Stimulated activated naive CD8-positive, alpha-beta T cell treated with anti-CD3 and anti-CD28 coated beads, Interleukin-15, Interleukin-2, amounts not matched to agents 100 ng/mL and 50 ng/mL, for 24 hours (primary cell): ENCODE results near the gene SLC27A1.
"Not testable (repeated sequence)": the region's sequence is repeated elsewhere in the genome, so short reads cannot be mapped to it uniquely, and the experiment has no call there.

Experiments used
- H3K27ac Mint-ChIP-seq: one replicate; pipeline ENCODE4 v1.8.0; 2021; ENCODE audit warnings: mild to moderate bottlenecking, mixed read lengths
- H3K27me3 Mint-ChIP-seq: one replicate; pipeline ENCODE4 v1.8.0; 2021; ENCODE audit warnings: mixed read lengths
- H3K36me3 Mint-ChIP-seq: one replicate; pipeline ENCODE4 v1.8.0; 2021; ENCODE audit warnings: low read depth, mixed read lengths
- H3K4me1 Mint-ChIP-seq: one replicate; pipeline ENCODE4 v1.8.0; 2021; ENCODE audit warnings: low read depth, mixed read lengths
- H3K4me3 Mint-ChIP-seq: one replicate; pipeline ENCODE4 v1.8.0; 2021; ENCODE audit warnings: mild to moderate bottlenecking, mixed read lengths
- H3K9me3 Mint-ChIP-seq: one replicate; pipeline ENCODE4 v1.8.0; 2021; ENCODE audit warnings: mixed read lengths

Gene SLC27A1

GRCh38 chr19:17490411-17490810, 20.1 kb downstream of the SLC27A1 start:
- Mint-ChIP-seq H3K27ac (no peak overlapping the region), H3K27me3 (no peaks in the 10 kb centered on the region), H3K36me3 (no peaks in the 10 kb centered on the region)

GRCh38 chr19:17491287-17491686, 21.0 kb downstream of the SLC27A1 start:
- Mint-ChIP-seq H3K36me3 (no peaks in the 10 kb centered on the region), H3K4me3 (no peak overlapping the region), H3K9me3 (no peaks in the 10 kb centered on the region), H3K27me3 (no peaks in the 10 kb centered on the region), H3K27ac (no peak overlapping the region), H3K4me1 (peaks cover 32% of the 10 kb centered on the region)

More at GRCh38 chr19:17490411-17490810, 20.1 kb downstream of the SLC27A1 start:
- H3K4me3 Mint-ChIP-seq: no peak overlapping the region
- H3K9me3 Mint-ChIP-seq: no peaks in the 10 kb centered on the region
- peaks cover 25% of the 10 kb centered on the region for H3K4me1 Mint-ChIP-seq

DNA sequence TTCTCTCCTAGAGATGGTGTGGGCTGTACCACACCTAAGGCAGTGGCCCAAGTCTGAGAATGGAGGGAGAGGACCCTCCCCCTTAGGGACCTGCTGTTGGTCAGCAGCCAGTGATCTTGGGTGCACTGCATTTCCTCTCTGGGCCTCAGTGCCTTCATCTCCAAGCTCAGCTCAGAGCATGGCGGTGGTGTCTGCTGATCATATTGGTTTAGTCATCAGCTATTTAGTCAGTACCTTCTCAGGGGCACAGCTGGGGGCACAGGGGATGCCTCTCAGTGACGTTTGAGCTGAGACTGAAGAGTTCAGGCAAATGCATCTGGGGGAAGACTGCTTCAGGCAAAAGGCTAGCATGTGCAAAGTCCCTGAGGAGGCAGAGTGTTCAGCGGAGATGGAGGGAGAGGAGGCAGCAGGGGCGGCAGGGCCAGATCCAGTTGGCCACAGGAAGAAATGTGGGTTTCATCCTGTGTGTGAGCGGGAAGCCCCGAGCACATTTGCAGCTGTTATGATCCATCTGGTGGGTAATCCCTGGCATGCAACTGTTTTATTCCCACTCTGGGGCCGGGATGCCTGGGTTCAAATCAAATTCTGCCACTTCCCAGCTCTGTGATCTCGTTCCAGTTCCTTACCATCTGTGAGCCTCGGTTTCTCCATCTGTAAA, 25.4 kb downstream of the SLC27A1 start:
- Mint-ChIP-seq H3K4me1 (peaks cover 19% of the 10 kb centered on the region), H3K36me3 (no peaks in the 10 kb centered on the region), H3K9me3 (no peaks in the 10 kb centered on the region), H3K27me3 (no peaks in the 10 kb centered on the region), H3K4me3 (no peak overlapping the region), H3K27ac (no peak overlapping the region)

GRCh38 chr19:17496337-17496997, 26.1 kb downstream of the SLC27A1 start:
- peaks cover 19% of the 10 kb centered on the region for H3K4me1 Mint-ChIP-seq
- no peaks in the 10 kb centered on the region for H3K27me3 Mint-ChIP-seq
- no peaks in the 10 kb centered on the region for H3K36me3 Mint-ChIP-seq
- H3K27ac Mint-ChIP-seq: no peak overlapping the region
- H3K9me3 Mint-ChIP-seq: no peaks in the 10 kb centered on the region
- no peak overlapping the region for H3K4me3 Mint-ChIP-seq

GRCh38 chr19:17497149-17497798, 26.9 kb downstream of the SLC27A1 start:
- Mint-ChIP-seq H3K4me3 (no peak overlapping the region), H3K9me3 (no peaks in the 10 kb centered on the region), H3K27me3 (no peaks in the 10 kb centered on the region), H3K4me1 (peaks cover 19% of the 10 kb centered on the region), H3K27ac (no peak overlapping the region), H3K36me3 (no peaks in the 10 kb centered on the region)

DNA sequence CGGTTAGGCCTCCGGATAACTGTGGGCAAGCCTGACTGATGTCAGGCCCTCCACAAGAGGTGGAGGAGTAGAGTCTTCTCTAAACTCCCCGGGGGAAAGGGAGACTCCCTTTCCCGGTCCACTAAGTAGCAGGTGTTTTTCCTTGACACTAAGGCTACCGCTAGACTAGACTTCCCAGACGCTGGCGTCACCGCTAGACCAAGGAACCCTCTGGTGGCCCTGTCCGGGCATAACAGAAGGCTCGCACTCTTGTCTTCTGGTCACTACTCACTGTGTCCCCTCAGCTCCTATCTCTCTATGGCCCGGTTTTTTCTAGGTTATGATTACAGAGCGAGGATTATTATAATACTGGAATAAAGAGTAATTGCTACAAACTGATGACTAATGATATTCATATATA, 28.7 kb downstream of the SLC27A1 start:
- H3K27me3 Mint-ChIP-seq, H3K9me3 Mint-ChIP-seq, H3K36me3 Mint-ChIP-seq, H3K27ac Mint-ChIP-seq, H3K4me3 Mint-ChIP-seq: not testable (repeated sequence)
- peaks cover 19% of the 10 kb centered on the region for H3K4me1 Mint-ChIP-seq

DNA sequence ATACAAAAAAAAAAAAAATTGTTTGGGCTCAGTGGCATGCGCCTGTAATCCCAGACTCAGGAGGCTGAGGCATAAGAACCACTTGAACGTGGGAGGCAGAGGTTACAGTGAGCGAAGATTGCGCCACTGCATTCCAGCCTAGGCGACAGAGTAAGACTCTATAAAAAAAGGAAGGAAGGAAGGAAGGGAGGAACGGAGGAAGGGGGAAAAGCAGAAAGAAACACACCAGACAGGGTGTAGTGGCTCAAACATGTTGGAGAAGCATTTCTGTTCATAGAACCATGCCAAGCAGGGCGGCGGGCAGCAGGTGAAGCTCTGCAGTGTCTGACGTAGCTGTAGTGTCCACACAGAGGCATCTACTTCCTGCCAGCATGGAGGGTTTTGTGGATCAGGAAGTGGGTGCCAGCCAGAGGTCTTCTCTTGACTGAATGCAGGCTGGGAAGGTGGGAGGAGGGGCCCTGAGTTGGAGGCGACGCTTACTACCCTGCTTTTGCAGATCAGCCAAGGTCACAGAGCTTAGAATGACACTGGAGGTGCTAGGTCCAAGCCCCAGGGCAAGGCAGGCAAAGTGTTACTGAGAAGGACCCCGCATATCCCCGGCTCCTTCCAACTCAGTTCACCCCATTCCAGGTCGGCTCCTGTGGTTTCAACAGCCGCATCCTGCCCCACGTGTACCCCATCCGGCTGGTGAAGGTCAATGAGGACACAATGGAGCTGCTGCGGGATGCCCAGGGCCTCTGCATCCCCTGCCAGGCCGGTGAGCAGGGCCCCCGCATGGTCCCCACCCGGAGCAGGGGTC, 29.5 kb downstream of the SLC27A1 start:
- peaks cover 19% of the 10 kb centered on the region for H3K4me1 Mint-ChIP-seq
- no peaks in the 10 kb centered on the region for H3K36me3 Mint-ChIP-seq
- H3K27ac Mint-ChIP-seq: peak overlapping the region; percentile 55
- H3K27me3 Mint-ChIP-seq: no peaks in the 10 kb centered on the region
- no peaks in the 10 kb centered on the region for H3K9me3 Mint-ChIP-seq
- no peak overlapping the region for H3K4me3 Mint-ChIP-seq

- no peaks in the 10 kb centered on the region for H3K36me3 Mint-ChIP-seq
- H3K27ac Mint-ChIP-seq: no peak overlapping the region
- H3K4me3 Mint-ChIP-seq: no peak overlapping the region
- no peaks in the 10 kb centered on the region for H3K9me3 Mint-ChIP-seq
- H3K27me3 Mint-ChIP-seq: no peaks in the 10 kb centered on the region
- H3K4me1 Mint-ChIP-seq: peaks cover 18% of the 10 kb centered on the region
Measured at GRCh38 chr19:17500447-17501198, 30.3 kb downstream of the SLC27A1 start.

DNA sequence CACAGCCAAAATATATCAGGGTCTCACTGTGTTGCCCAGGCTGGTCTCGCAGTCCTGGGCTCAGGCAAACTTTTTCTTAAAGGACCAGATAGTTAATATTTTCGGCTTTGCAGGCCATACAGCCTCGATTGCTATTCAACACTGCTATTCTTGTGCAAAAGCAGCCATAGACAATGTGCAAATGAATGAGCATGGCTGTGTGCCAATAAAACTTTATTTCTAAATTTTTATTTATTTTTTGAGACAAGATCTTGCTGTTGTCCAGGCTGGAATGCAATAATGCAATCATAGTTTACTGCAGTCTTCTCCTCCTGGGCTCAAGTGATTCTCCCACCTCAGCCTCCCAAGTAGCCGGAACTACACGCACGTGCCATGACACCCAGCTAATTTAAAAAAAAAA, 32.9 kb downstream of the SLC27A1 start:
- peaks cover 9% of the 10 kb centered on the region for H3K36me3 Mint-ChIP-seq
- no peak overlapping the region for H3K4me3 Mint-ChIP-seq
- no peaks in the 10 kb centered on the region for H3K9me3 Mint-ChIP-seq
- no peak overlapping the region for H3K27ac Mint-ChIP-seq
- peaks cover 15% of the 10 kb centered on the region for H3K4me1 Mint-ChIP-seq
- no peaks in the 10 kb centered on the region for H3K27me3 Mint-ChIP-seq

DNA sequence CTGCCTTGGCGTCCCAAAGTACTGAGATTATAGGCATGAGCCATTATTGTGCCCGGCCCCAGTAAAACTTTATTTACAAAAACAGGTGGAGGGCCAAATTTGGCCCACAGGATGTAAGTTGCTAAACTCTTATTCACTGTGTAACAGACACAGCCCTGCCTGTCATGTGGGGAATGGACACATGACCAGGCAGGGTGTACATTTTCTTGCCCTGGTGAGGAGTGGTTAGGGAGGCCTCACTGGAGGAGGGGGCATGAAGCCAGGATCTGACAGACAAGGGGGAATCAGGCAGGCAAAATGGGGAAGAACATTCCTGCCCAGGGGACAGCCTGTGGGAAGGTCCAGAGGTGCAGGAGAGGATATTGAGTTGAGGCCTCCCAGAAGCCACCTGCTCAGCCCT, 33.7 kb downstream of the SLC27A1 start:
- H3K4me1 Mint-ChIP-seq: peaks cover 20% of the 10 kb centered on the region
- H3K9me3 Mint-ChIP-seq: no peaks in the 10 kb centered on the region
- peaks cover 9% of the 10 kb centered on the region for H3K36me3 Mint-ChIP-seq
- no peak overlapping the region for H3K27ac Mint-ChIP-seq
- H3K27me3 Mint-ChIP-seq: no peaks in the 10 kb centered on the region
- H3K4me3 Mint-ChIP-seq: no peak overlapping the region

DNA sequence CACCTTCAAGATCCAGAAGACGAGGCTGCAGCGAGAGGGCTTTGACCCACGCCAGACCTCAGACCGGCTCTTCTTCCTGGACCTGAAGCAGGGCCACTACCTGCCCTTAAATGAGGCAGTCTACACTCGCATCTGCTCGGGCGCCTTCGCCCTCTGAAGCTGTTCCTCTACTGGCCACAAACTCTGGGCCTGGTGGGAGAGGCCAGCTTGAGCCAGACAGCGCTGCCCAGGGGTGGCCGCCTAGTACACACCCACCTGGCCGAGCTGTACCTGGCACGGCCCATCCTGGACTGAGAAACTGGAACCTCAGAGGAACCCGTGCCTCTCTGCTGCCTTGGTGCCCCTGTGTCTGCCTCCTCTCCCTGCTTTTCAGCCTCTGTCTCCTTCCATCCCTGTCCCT, 34.1 kb downstream of the SLC27A1 start:
- Mint-ChIP-seq H3K27ac (no peak overlapping the region), H3K9me3 (no peaks in the 10 kb centered on the region)

GRCh38 chr19:17505223-17505622, 34.9 kb downstream of the SLC27A1 start:
- no peaks in the 10 kb centered on the region for H3K27me3 Mint-ChIP-seq
- H3K4me3 Mint-ChIP-seq: no peak overlapping the region
- H3K27ac Mint-ChIP-seq: no peak overlapping the region
- peaks cover 16% of the 10 kb centered on the region for H3K36me3 Mint-ChIP-seq
- no peaks in the 10 kb centered on the region for H3K9me3 Mint-ChIP-seq
- peaks cover 25% of the 10 kb centered on the region for H3K4me1 Mint-ChIP-seq

More for the DNA sequence above, 34.1 kb downstream of the SLC27A1 start:
- Mint-ChIP-seq H3K27me3 (no peaks in the 10 kb centered on the region), H3K4me1 (peaks cover 24% of the 10 kb centered on the region), H3K36me3 (peaks cover 9% of the 10 kb centered on the region), H3K4me3 (no peak overlapping the region)

GRCh38 chr19:17506745-17507144, 36.4 kb downstream of the SLC27A1 start:
- no peaks in the 10 kb centered on the region for H3K9me3 Mint-ChIP-seq
- H3K4me1 Mint-ChIP-seq: peaks cover 34% of the 10 kb centered on the region
- H3K36me3 Mint-ChIP-seq: peaks cover 24% of the 10 kb centered on the region
- no peak overlapping the region for H3K4me3 Mint-ChIP-seq
- no peak overlapping the region for H3K27ac Mint-ChIP-seq
- no peaks in the 10 kb centered on the region for H3K27me3 Mint-ChIP-seq

- H3K9me3 Mint-ChIP-seq, H3K27me3 Mint-ChIP-seq: not testable (repeated sequence)
- Mint-ChIP-seq H3K4me1 (peaks cover 44% of the 10 kb centered on the region), H3K4me3 (peak overlapping the region; percentile 23), H3K36me3 (peaks cover 24% of the 10 kb centered on the region), H3K27ac (peak overlapping the region; percentile 21)
Measured at GRCh38 chr19:17508558-17508933, 38.2 kb downstream of the SLC27A1 start.
